Stimulated activated CD4-positive, alpha-beta T cell treated with anti-CD3 and anti-CD28 coated beads, Interleukin-2, amount 100 ng/mL, for 48 hours (primary cell): Measurements from ENCODE around the gene SLC38A6.
"Not testable (repeated sequence)": the region's sequence is repeated elsewhere in the genome, so short reads cannot be mapped to it uniquely, and the experiment has no call there.

Experiments
- DNase-seq, 2 donors: peaks; one replicate each; pipeline ENCODE4 v3.0.0-alpha.2; 2020

SLC38A6 gene

GRCh38 chr14:61063461-61063860 lies 82.4 kb downstream of the SLC38A6 start:
- DNase-seq = no peak

DNA sequence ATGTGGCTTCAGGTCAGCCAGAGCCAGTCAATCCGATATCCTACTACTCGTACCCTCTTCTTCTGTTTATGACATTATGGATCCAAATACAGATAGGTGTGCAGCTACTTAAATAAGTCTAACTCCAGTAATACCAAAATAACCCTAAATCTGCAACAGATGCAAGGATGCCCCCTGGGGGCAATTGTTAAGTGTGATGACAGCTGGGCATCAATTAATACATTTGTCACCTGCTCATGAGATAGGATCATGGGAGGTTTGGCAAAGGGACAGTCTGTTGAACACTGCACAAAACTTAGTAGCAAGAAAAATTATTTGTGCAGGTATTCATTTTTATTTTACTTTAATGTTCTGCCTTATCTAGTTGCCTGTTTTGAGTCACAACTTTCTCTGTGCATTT lies 83.2 kb downstream of the SLC38A6 start:
- no peak for DNase-seq

- DNase-seq = no peak
Measured at GRCh38 chr14:61064856-61065255, 83.8 kb downstream of the SLC38A6 start.

DNA sequence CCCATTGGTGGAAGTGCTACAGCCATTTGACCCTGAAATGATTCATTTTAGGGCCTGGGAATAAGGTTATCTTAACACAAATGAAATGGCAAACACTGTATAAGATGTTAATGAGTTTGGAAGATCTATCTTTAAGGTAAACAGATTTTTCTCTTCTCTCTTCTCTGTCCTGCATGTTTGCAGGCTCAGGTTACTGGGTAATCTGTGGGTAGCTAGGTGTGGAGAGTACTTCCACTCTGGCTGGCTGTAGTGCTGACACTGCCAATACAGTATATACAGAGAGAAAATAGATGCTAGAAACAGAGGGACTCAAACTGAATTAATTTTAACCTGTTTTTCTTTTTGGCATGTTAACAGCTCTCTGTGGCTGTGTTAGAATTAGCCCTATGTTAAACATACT lies 84.6 kb downstream of the SLC38A6 start:
- DNase-seq = no peak

DNA sequence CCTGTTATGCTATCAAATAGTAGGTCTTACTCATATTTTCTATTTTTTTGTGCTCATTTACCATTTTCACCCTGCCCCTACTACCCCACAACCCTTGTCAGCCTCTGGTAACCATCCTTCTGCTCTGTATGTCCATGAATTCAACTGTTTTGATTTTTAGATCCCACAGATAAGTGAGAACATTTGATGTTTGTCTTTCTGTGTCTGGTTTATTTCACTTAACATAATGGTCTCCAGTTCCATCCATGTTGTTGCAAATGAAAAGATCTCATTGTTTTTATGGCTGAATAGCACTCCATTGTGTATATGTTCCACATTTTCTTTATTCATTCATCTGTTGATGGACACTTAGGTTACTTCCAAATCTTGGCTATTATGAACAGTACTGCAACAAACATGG lies 91.4 kb downstream of the SLC38A6 start:
- not testable (repeated sequence) for DNase-seq

- no peak for DNase-seq
Measured at GRCh38 chr14:61074852-61075251, 93.8 kb downstream of the SLC38A6 start.

DNA sequence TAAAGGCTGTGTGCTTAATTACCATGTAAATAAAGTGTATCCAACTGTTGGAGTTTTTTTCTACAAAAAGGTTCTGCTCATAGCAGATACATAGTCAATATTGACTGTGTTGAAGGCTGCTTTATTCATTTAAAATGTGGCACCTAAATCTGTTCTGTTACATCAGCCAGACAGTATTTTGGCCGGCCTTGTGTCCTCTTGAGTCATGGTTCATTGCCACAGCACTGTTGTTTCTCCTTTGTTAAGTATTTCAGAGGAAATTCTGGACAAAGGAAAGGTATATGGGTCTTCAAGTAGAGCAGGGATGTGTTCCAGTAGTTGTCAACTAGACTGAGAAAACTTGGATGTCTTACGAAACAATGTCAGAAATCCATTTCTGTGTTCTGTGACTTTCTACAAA lies 95.5 kb downstream of the SLC38A6 start:
- no peak for DNase-seq

- DNase-seq = no peak
Measured at GRCh38 chr14:61077437-61077836, 96.4 kb downstream of the SLC38A6 start.

- no peak for DNase-seq
Measured at GRCh38 chr14:61077951-61078720, 97.1 kb downstream of the SLC38A6 start.

- DNase-seq = no peak
Measured at GRCh38 chr14:61080591-61081010, 99.6 kb downstream of the SLC38A6 start.

- DNase-seq = no peak
Measured at GRCh38 chr14:61088081-61088480, 107.0 kb downstream of the SLC38A6 start.

- no peak for DNase-seq
Measured at GRCh38 chr14:61089126-61089750, 108.2 kb downstream of the SLC38A6 start.

DNA sequence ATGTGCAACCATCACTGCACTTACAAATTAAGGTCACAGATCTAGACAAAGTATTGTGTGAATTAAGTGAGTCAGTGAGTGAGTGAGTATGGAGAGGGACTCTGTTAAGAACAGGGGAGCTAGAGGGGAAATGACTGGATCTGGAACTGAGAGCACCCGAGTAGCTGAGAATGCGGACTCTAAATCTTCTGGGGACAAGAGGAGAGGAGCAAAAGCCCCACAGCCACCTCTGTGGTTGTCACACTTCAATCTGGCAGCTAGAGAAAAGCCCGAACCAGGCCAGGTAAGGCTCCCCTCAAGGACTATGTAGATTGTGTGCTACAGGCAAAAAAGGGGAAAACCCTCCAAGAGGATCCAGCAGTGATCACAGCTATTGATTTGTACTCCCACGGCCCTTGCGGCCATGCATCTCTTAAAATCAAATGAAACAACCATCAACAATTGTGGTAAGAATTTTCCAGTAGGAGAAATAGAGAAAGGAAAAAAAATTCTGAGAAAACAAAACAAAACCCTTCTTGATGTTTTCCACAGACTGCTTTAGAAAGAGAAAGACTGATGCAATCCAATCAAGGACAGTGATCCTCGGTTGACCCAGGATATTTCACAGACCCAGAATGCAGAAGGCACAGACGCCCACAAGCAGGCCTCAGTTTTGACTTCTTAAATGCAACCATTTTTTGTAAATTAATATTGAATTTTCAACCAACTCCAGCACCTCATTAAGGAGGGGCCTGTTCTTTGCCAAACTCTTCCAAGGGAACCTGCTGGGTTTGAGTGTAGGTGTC lies 109.6 kb downstream of the SLC38A6 start:
- no peak for DNase-seq

- DNase-seq = no peak
Measured at GRCh38 chr14:61091657-61092273, 110.7 kb downstream of the SLC38A6 start.

GRCh38 chr14:61098096-61098495 lies 117.1 kb downstream of the SLC38A6 start:
- not testable (repeated sequence) for DNase-seq

- DNase-seq = no peak
Measured at GRCh38 chr14:61098721-61099120, 117.7 kb downstream of the SLC38A6 start.

GRCh38 chr14:61099216-61099835 lies 118.3 kb downstream of the SLC38A6 start:
- DNase-seq = no peak

DNA sequence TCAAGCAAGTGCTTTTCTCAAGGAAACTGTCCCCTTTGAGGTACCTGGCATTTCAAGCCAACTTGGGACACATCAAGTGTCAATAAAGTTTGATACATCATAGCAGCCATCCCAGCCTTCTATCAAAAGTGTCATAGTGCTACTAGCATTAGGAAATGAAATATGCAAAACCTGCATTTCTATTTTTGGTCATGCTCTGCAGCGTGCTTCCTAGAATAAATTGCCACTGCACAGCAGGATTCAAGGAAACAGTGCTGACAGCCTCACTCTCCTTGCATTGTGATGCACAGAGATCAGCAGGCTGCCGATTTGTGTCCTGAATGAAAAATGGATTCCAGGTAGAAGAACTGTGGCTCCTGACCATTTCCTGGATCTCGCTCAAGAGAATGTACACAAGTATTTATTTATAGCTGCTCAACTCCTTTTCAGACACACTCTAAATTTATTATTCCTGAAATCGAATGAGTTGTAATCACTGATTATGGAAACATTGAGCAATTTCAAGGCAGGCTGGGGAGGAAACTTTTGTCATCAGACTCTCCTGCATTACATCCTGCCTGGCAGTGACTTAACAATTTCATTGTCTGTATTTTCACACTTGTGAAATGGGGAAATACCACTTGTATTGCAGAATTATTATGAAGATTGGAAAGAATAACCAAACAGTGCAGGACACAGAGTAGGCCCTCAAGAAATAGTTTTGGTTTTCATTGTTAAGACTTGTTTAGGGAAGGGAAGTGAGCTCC lies 120.9 kb downstream of the SLC38A6 start:
- DNase-seq = no peak
